NK-92 (cell line): Measurements from ENCODE around the gene TOMM22.

Source experiments
- DNase-seq: peaks from one replicate; lab custom pipeline; 2025; ENCODE audit not compliant: unreplicated experiment; lab: John Stamatoyannopoulos, UW

The TOMM22 gene

DNA sequence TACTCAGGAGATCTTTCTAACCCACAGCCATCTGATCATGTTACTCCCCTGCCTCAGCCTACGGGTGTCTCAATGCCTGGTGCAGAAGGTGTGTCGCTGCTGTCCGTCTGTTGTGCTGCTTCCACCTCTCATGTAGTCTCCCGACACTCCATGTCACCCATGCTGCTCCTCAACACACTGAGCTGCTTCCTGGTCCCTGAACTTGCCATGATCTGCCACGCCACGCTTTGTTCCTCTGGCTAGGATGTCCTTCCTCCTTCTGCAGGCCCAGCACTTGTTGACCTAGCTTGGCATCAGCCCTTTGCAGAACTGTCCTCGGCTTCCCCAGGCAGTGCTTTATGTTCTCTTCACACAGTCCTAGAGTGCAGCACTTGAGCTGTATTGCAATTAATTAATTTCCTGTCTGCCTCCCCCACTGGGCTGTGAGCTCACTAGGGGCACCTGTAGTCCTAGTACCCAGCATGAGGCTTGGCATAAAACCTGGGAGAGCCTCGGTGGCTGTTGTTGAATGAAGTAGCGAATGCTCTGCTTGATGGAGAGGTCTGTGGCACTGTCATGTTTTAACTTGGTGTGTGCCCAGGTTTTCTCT, 33.5 kb downstream of the TOMM22 start:
- no peak for DNase-seq

DNA sequence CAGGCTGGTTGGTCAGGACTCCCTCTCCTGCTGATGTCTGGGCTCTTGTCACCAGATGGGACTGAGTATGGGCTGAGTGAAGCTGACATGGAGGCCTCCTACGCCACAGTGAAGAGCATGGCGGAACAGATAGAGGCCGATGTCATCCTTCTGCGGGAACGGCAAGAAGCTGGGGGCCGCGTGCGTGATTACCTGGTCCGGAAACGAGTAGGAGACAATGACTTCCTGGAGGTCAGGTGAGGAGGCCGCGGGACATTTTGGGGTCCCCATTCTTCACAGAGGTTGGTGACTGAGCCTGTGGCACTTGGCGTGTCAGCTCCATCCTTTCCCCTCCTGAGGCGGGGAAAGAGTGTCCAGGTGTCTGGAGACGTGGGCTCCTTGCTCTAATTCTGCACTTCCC, 34.1 kb downstream of the TOMM22 start:
- no peak for DNase-seq

DNA sequence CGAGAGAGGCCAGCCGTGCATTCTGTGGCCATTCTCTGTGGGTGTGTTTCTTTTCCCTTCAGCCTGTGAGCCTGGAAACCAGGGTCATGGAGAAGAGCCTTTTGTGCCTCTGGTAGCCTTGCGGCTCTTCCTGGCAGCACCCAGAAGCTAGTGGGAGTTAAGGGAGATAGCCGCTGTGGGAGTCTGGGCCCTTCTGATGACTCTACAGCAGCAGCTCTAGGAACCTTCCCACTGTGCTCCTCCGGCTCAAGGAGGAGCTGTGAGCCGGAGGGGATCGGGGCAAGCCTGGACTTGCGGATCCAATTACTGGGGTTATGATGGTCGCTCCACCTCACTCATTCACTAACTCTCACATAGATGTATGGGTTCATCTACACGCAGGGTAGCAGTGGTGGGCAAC, 34.5 kb downstream of the TOMM22 start:
- no peak for DNase-seq

DNA sequence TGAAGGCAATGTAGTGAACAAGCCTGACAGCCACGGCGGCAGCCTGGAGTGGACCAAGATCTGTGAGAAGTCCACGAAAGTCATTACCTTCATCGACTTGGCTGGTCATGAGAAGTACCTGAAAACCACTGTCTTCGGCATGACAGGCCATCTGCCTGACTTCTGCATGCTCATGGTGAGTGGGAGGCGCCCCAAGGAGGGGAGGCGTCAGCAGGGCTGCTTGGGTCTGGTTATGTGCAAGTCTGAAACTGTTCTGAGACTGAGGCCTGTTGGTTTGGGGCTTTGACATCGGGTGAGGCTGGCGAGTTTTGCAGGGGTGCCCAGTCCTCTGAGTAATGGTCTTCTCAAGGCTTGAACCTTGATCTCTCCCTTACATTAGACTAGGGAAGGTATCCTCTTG, 35.1 kb downstream of the TOMM22 start:
- DNase-seq = no peak

DNA sequence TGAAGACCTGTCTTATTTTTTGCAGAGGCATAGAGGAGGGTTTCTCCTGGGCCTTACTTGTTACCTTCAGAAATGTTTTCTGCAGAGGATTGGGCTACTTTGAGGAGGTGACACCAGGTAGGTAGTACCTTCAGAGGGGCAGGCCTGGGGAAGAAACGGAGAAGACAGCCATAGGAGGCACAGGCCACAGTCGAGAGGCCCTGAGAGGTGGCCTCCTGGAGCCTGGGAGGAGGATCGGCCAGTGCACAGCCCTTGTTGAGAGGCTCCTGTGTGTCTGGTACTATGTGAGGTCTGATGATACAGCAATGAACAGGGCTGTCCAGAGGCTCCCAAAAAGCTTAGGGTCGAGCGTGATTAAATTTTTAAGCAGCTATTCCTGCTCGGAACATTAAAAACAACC, 35.5 kb downstream of the TOMM22 start:
- no peak for DNase-seq

DNA sequence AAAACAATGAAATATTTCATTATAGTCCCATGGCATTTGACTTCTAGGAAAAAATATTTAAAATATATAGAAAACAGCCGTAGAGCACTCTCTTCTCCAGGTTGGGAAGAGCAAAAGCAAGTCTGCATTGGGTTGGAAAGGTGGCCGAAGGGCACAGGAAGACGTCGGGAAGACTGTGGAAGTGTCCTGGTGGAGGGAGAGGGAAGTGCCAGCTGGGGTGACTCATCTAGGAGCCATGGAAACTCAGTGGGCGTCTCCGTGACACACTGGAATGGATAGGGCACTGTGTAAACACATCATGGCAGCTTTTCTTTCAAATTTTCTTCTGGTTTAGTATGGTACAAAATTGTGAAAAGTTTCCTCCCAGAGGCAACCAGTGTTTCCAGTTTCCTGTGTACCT, 36.7 kb downstream of the TOMM22 start:
- DNase-seq = no peak

DNA sequence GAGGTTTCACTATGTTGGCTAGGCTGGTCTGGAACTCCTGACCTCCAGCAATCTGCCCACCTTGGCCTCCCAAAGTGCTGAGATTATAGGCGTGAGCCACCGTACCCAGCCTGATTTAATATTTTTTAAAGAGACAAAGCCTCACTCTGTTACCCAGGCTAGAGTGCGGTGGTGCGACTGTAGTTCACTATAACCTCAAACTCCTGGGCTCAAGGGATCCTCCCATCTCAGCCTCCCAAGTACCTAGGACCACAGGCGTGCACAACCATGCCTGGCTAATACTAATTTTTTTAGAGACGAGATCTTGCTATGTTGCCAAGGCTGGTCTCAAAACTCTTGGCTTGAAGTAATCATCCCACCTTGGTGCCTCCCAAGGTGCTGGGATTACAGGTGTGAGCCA, 37.4 kb downstream of the TOMM22 start:
- DNase-seq = no peak

DNA sequence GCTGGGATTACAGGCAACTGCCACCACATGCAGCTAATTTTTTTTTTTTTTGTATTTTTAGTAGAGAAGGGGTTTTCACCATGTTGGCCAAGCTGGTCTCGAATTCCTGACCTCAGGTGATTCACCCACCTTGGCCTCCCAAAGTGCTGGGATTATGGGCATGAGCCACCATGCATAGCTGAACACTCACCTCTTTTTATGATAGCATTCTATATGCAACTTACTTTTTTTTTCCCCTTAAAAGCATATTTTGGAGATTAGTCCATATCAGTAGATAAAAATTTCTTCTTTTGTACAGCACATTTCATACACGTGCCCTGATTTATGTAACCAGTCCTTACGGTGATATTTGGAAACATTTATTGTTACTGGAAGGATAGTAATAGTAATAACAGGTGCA, 38.6 kb downstream of the TOMM22 start:
- DNase-seq = no peak

DNA sequence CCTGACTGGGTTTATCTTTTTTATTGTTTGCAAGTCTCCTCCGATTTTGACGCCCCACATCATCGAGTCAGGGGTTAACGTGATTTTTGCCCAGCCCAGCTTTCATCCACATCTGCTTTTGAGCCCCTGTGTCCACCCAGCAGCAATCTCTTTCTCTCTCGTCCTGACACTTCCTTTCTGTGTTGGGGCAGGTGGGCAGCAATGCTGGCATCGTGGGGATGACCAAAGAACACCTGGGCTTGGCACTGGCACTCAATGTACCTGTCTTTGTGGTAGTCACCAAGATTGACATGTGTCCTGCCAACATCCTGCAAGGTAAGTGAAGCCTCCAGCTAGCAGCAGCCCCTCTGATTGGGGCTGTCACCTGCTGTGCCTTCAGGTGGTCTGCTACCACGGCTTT, 39.8 kb downstream of the TOMM22 start:
- DNase-seq = no peak

DNA sequence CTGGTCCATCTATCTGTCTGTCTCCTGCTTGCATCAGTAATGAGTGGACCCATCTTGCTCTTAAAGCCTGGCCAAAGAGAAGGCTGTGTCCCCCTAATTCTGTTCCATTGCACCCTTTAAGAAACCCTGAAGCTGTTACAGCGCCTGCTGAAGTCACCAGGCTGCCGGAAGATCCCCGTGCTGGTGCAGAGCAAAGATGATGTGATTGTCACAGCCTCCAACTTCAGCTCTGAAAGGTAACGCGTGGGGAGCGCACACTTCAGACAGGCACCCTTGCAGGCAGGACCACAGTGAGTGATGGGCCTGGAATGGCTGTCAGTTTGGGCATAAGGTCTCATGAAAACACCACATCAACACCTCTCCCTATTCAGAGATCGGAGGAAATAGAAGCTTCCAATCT, 42.4 kb downstream of the TOMM22 start:
- no peak for DNase-seq

DNA sequence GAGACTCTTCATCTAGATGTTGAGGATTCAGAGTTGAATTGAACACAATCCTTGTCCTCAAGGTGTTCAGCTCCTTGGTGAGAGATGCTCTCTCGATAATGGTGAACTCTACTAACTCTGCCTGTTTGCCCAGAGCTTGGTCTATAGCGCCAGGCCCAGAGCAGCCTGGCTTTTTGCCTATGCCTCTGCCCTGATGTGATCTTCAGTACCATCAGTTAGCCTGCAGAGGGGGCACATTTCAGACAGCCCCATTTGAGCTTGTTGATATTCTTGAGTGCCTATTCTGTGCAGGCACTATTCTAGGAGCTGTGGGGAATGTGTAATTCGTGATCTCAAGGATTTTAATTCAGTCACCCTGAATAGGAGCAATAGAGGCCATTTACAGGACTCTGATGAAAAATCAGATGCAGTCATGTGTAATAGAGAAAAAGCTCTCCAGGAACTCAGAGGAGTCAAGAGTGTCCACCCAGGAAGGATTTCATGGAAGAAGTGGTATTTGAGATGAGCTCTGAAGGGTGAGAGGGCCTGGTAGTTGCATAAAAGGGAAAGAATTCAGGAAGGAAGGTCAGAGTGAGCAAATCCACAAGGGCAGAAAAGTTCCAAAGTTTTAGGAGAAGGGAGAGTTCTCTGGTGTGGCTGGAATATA, 43.3 kb downstream of the TOMM22 start:
- DNase-seq = no peak

DNA sequence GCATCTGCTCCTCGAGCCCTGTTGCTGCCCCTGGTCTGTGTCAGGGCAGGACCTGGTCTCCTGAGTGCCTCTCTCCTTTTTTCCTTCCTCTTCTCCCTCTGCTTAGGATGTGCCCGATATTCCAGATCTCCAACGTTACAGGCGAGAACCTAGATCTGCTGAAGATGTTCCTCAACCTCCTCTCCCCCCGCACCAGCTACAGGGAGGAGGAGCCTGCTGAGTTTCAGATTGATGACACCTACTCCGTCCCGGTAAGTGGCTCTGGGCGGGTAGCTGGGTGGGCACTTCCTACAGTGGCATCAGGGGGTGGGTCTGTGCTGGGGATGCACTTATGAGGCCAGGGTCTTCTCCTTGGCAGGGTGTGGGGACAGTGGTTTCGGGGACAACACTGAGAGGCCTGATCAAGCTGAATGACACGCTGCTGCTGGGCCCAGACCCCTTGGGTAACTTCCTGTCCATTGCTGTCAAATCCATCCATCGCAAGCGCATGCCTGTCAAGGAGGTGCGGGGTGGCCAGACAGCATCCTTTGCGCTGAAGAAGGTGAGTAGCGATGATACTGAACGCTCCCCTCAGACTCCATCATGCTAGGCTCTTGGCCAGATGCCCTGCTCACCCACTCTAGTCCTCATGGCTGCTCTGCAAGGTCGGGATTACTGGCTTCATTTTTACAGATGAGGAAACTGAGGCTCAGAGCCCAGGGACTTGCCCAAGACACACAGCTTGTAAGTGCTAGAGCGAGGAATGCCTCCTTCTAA, 44.3 kb downstream of the TOMM22 start:
- DNase-seq = no peak

DNA sequence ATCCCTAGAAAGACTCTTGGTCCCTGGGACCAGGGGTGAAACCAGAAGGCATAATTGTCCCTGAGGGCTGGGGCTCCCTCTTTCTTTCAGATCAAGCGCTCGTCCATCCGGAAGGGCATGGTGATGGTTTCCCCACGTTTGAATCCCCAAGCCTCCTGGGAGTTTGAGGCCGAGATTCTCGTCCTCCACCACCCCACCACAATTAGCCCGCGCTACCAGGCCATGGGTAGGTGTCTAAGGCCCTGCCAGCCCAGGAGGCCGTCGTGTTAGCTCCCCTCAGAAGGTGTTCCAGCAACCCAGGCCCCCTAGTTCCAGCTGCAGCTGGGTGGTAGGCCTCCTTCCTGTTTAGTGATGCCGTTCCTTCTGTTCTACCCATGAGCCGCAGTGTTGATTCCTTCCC, 45.4 kb downstream of the TOMM22 start:
- DNase-seq = no peak

DNA sequence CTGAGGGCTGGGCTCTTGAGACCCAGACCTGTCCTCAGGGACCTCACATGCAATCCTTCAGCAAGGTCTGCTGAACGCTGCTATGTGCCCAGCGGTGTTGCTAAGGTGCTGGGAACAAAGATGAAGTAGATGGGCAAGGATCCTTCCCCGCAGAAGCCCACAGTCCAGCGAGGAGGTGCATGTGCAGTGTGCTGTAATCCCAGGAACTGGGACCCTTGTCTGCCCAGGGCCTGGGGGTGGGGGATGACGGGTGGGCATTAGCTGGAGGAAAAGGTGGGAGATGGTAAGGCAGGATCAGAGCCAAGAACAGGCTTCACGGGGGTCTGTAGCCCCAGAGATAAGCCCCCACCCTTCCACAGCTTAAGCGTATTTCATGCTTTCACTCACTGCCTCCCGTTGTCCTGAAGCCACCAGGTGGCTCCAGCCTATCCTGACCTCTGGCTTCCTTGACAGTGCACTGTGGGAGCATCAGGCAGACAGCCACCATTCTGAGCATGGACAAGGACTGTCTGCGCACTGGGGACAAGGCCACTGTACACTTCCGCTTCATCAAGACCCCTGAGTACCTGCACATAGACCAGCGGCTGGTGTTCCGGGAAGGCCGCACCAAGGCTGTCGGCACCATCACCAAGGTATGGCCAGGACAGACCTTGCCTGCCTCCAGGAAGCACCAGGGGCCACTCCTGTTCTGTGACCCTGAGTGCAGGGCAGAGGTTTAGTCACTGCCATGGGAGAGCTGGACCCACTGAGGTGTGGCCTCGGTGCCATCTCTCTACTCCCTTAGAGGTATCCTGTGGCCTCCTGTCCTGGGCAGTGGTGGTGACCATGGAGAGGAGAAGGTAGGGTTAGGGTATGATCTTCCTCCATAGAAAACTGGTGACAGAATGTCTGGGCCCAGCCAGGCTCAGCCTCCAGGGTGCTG, 46.0 kb downstream of the TOMM22 start:
- DNase-seq = no peak

DNA sequence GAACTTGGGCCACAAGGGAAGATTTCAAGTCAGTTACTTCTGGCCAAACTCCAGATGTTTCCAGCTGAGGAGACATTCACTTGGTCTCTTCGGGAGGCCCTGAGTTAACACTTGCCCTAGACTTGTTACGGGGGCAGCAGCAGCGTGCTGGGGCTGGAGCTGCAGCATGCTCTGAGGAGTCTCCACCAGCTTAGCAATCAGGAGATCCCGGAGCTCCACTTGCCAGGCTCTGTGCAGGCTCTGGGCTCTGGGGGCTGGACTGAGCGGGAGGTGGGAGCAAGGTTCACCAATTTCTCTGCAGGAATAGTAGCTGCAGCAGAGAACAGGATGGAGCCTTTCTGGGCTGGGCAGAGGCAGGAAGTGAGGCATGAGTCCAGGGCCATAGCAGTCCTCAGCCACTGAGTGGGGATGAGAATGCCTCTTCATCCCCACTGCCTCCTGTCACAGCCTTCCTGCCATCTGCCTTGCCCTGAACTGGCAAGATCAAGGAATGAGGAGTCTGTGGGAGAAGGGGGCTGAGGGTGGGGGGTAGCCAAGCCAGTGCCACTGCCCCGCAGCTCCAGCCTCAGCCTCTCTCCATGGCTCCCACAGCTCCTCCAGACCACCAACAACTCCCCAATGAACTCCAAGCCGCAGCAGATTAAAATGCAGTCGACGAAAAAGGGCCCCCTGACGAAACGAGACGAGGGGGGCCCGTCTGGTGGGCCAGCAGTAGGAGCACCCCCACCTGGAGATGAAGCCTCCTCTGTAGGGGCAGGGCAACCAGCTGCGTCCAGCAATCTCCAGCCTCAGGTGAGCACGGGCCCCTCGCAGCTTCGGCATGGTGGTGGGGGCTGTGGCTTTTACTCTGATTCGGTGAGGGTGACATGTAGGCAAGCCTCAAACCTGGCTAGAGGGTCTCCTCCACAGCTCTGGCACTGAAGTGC, 47.4 kb downstream of the TOMM22 start:
- DNase-seq = no peak

DNA sequence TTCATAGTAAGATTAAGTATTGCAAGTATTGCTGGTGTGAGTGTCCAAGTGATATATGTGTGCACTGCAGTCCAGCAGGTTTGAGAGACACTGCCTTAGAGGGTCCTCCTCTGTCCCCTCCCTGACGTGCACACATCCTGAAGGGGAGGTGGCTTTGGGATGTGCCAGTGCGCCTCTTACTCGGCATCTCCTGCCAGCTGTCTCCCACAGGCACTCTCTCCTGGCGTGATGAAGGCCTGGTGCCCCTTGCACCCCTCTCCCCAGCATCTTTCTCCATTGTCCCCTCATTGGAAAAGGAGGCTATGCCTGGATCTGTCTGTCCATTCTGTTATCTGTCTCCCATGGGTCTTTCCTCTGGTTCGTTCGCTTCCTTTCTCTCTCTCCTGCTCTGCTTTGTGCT, 48.2 kb downstream of the TOMM22 start:
- no peak for DNase-seq

DNA sequence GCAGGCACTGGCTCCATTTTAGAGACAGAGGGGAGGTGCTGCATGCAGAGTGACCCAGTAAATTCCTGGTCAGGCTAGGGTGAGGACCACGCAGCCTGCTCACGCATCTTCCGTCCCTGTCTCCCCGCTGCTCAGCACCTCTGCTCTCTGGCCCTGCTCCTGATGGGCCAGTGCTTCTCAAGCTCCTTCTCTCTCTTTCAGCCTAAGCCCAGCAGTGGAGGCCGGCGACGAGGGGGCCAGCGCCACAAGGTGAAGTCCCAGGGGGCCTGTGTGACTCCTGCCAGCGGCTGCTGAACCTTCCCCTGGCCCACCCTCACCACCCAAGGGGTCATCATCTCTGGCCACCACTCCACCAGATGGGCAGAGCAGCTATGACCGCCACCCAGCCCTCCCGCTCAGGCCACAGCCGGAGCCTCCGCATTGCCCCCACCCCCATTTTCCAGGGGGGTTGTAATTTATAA, 48.7 kb downstream of the TOMM22 start:
- no peak for DNase-seq

DNA sequence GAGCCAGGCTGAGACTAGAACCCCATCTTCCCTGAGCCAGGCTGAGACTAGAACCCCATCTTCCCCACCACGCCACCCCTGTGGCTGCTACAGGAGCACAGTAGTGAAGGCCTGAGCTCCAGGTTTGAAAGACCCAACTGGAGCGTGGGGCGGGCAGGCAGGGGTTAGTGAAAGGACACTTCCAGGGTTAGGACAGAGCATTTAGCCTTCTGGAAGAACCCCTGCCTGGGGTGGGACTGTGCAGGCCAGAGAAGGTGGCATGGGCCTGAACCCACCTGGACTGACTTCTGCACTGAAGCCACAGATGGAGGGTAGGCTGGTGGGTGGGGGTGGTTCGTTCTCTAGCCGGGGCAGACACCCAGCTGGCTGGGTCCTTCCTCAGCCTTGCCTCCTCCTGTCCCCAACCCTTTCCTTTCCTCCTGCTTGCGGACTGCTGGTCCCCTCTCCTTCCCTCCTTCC, 50.0 kb downstream of the TOMM22 start:
- no peak for DNase-seq

DNA sequence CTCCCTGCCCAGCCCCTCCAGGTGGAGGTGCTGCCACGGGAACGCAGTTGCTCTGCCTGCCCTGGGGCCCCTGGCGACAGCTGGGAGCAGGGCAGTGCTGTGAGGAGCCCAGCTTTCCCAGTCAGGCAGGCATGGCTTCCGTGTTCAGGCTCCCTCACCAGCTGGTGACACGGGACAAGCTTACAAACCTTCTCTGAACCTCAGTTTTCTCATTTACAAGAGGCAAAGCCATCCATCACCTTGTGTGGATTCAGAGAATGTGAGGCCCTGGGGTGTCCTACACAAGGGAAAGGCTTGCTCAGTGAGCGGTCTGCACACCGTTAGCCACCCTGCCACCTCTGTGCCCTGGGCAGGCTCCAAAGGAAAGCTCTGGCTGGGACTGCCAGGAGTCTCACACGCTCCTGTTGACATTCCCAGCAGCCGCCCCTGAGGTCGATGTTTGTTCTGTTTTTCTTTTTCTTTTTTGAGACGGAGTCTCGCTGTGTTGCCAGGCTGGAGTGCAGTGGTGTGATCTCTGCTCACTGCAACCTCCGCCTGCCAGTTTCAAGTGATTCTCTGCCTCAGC, 50.6 kb downstream of the TOMM22 start:
- no peak for DNase-seq

DNA sequence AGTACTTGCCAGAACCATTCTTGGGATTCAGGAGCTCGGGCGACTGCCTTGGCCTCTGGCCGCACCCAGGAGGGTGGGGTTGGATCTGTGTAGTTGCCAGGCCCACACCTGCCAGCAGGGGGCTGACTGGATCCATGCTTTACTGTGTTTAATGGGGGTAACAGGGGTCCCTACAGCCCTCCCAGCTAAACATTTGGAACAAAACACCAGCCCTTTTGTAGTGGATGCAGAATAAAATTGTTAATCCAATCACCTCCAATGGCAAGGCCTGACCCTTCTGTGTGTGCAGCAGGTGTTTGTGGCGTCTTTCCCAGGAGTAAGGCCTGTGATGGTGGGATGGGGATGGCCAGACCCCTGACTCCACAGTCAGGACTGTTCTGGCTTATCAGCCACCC, 51.6 kb downstream of the TOMM22 start:
- no peak for DNase-seq
